H1 (cell line): ENCODE results near the gene FLT3. TPM values are rescaled to one million over a fixed set of nuclear protein-coding genes. Genes with fewer than 3 reads are reported as not detected.

Experiments used
- CBX8 ChIP-seq: fragments of 300-800, 300-1000 bp; sonication (generic); IDR thresholded peaks from 2 replicates; pipeline ENCODE4 v1.7.1; 2016; ENCODE audit warnings: low read depth, low read length, borderline replicate concordance
- CHD7 ChIP-seq: fragments of 300-600 bp; sonication (generic); IDR thresholded peaks from 2 replicates; pipeline ENCODE4 v1.7.1; 2012; ENCODE audit warnings: low read length, moderate library complexity, mild to moderate bottlenecking, inconsistent platforms; ENCODE audit not compliant: insufficient replicate concordance
- CTCF ChIP-seq, 3 experiments: IDR thresholded peaks; 1 replicate in 2 of 3; 2 replicates in 1 of 3; pipeline versions ENCODE4 v1.5.1 to v1.6.1; 2011; ENCODE audit warnings: low read length in 3 of 3, mild to moderate bottlenecking in 3 of 3, inconsistent platforms in 2 of 3, low read depth in 1 of 3, moderate library complexity in 1 of 3; ENCODE audit not compliant: insufficient read depth in 1 of 3; ENCODE audit errors: control extremely low read depth in 1 of 3
- EP300 ChIP-seq, 2 experiments: IDR thresholded peaks; 1 replicate in 1 of 2; 2 replicates in 1 of 2; pipeline ENCODE4 v1.6.1; 2011 to 2012; ENCODE audit warnings: low read depth in 2 of 2, low read length in 2 of 2, mild to moderate bottlenecking in 2 of 2, borderline replicate concordance in 1 of 2, inconsistent platforms in 1 of 2, moderate library complexity in 1 of 2
- EZH2 ChIP-seq: fragments of 200-600 bp; sonication (generic); IDR thresholded peaks from 2 replicates; pipeline ENCODE4 v1.7.1; 2012; ENCODE audit warnings: low read depth, mild to moderate bottlenecking, moderate library complexity, low read length, inconsistent platforms; ENCODE audit not compliant: severe bottlenecking
- PHF8 ChIP-seq: fragments of 200-600 bp; sonication (generic); conservative IDR thresholded peaks from 2 replicates; pipeline ENCODE4 v1.7.1; 2012; ENCODE audit warnings: low read depth, mild to moderate bottlenecking, inconsistent platforms, low read length, moderate library complexity
- SIRT6 ChIP-seq: IDR thresholded peaks from one replicate; pipeline ENCODE4 v1.7.1; 2012; ENCODE audit warnings: low read length, inconsistent platforms
- YY1 ChIP-seq: IDR thresholded peaks from 2 replicates; pipeline ENCODE4 v1.6.1; 2011; ENCODE audit warnings: low read depth, mild to moderate bottlenecking, low read length
- polyA plus RNA-seq, 7 experiments: library from polyadenylated mRNA; depleted of rRNA in 3 of 7; stranded (reverse) in 5 of 7; unstranded in 2 of 7; fragments of >200 nt in 5 of 7; fragments of 200-250 nt in 2 of 7; gene quantifications; 1 replicate in 5 of 7; 2 replicates in 1 of 7; 4 replicates in 1 of 7; pipeline versions ENCODE4 v1.2.1 to v1.2.3, GENCODE V29; 2011 to 2013; ENCODE audit warnings: missing spikeins in 2 of 7, mixed read lengths in 2 of 7
- total RNA-seq: library from RNA; stranded (reverse); fragmentation: NEBNext Ultra II Directional; extraction: Animal tissue kit (Norgen Biotek cat#: 25700); gene quantifications from 2 replicates; pipeline ENCODE4 v1.2.1, GENCODE V29; 2021

Gene FLT3
- total and polyA plus RNA-seq, 2 of the 8 experiments (the other 6 are each of a cell fraction or from before 2014, with no cell fraction given): 0.44 to 0.71 TPM

- TF ChIP-seq CHD7 (no peak), CTCF (IDR thresholded peaks at IDR 0.05; ENCODE audit: control extremely low read depth in 1 of 3, insufficient read depth in 1 of 3, low read depth in 1 of 3, low read length in 3 of 3) (no peak), CBX8 (peak; percentile 49; the same call in 1 of the 2 replicates), SIRT6 (no peak), PHF8 (no peak), YY1 (no peak), EP300 (IDR thresholded peaks at IDR 0.05; ENCODE audit: borderline replicate concordance in 1 of 2, low read depth in 2 of 2, low read length in 2 of 2) (no peak), EZH2 (peak; percentile 37)
Measured at GRCh38 chr13:27965343-27965739, 135.0 kb downstream of the FLT3 start (continued).
